Fibroblast of lung (primary cell): Measurements from ENCODE around the gene MKI67. TPM values are rescaled to one million over a fixed set of nuclear protein-coding genes. Genes with fewer than 3 reads are reported as not detected.

Source experiments
- DNase-seq, 2 donors: peaks; one replicate each; pipeline versions ENCODE4 v3.0.0 to v3.0.0-alpha.2; 2010; ENCODE audit warnings: low read depth in 2 of 2
- H2AFZ ChIP-seq: 2 replicates; pipeline ENCODE4 v1.5.1; 2012; ENCODE audit warnings: low read length, control low read depth, inconsistent platforms
- H3K27ac ChIP-seq: 2 replicates; pipeline ENCODE4 v1.5.1; 2011; ENCODE audit warnings: low read length, control low read depth; ENCODE audit not compliant: insufficient read depth
- H3K27me3 ChIP-seq: 2 replicates; pipeline ENCODE4 v1.5.1; 2011; ENCODE audit warnings: mild to moderate bottlenecking, low read length; ENCODE audit not compliant: control insufficient read depth, insufficient read depth
- H3K36me3 ChIP-seq: 2 replicates; pipeline ENCODE4 v1.5.1; 2011; ENCODE audit warnings: low read length; ENCODE audit not compliant: control insufficient read depth, insufficient read depth
- H3K4me1 ChIP-seq: 2 replicates; pipeline ENCODE4 v1.5.1; 2011; ENCODE audit warnings: low read length; ENCODE audit not compliant: control insufficient read depth, insufficient read depth; ENCODE audit errors: extremely low read depth
- H3K4me2 ChIP-seq: 2 replicates; pipeline ENCODE4 v1.5.1; 2011; ENCODE audit warnings: low read length, control low read depth; ENCODE audit not compliant: insufficient read depth; ENCODE audit errors: extremely low read depth
- H3K4me3 ChIP-seq, 4 experiments: fragments of 200-600 bp in 1 of 4; sonication (generic) in 1 of 4; replicated peaks in 1 of 4; 2 replicates each; pipeline ENCODE4 v1.5.1; 2011 to 2016; ENCODE audit warnings: low read length in 4 of 4, low read depth in 3 of 4, mild to moderate bottlenecking in 3 of 4, control low read depth in 2 of 4, inconsistent platforms in 1 of 4, mixed read lengths in 1 of 4; ENCODE audit not compliant: insufficient read depth in 1 of 4; ENCODE audit errors: control extremely low read depth in 1 of 4
- H3K79me2 ChIP-seq: 2 replicates; pipeline ENCODE4 v1.5.1; 2012; ENCODE audit warnings: mild to moderate bottlenecking, low read length, inconsistent platforms; ENCODE audit not compliant: control insufficient read depth, insufficient read depth
- H3K9ac ChIP-seq: 2 replicates; pipeline ENCODE4 v1.5.1; 2011; ENCODE audit warnings: mild to moderate bottlenecking, low read length, control low read depth; ENCODE audit not compliant: insufficient read depth
- H3K9me3 ChIP-seq: 2 replicates; pipeline ENCODE4 v1.5.1; 2012; ENCODE audit warnings: low read depth, low read length; ENCODE audit not compliant: control insufficient read depth, insufficient read depth
- H4K20me1 ChIP-seq: 2 replicates; pipeline ENCODE4 v1.5.1; 2011; ENCODE audit warnings: low read length; ENCODE audit not compliant: control insufficient read depth, insufficient read depth; ENCODE audit errors: extremely low read depth
- CTCF ChIP-seq, 2 donors: IDR thresholded peaks in 1 of 2; conservative IDR thresholded peaks in 1 of 2; 1 replicate in 1 of 2; 2 replicates in 1 of 2; pipeline ENCODE4 v1.5.1; 2011 to 2012; ENCODE audit warnings: low read length in 2 of 2, control low read depth in 1 of 2, inconsistent platforms in 1 of 2, low read depth in 1 of 2, mild to moderate bottlenecking in 1 of 2
- EZH2 ChIP-seq: IDR thresholded peaks from 2 replicates; pipeline ENCODE4 v1.5.1; 2012; ENCODE audit warnings: low read length, control low read depth, mild to moderate bottlenecking; ENCODE audit errors: missing control alignments
- polyA plus RNA-seq, 2 donors: library from polyadenylated mRNA; depleted of rRNA in 1 of 2; stranded (reverse) in 1 of 2; unstranded in 1 of 2; fragments of >200 nt; gene quantifications; 2 replicates each; pipeline ENCODE4 v1.2.1, GENCODE V29; 2011 to 2012; ENCODE audit warnings: missing spikeins in 1 of 2
- total RNA-seq: library from RNA; depleted of rRNA; stranded (reverse); fragments of >200 nt; gene quantifications from 2 replicates; pipeline ENCODE4 v1.2.1, GENCODE V29; 2014

Gene MKI67
- total and polyA plus RNA-seq, 2 donors (not counting 1 experiment from before 2014, with no cell fraction given), result 4.3 to 6.4 TPM

GRCh38 chr10:128062331-128062880 is 63.8 kb downstream of the MKI67 start:
- no peaks in the 10 kb centered on the region for H4K20me1 ChIP-seq
- H3K9ac ChIP-seq, result no peak overlapping the region
- no peak overlapping the region for H3K4me3 ChIP-seq
- DNase-seq, result no peak
- H3K27ac ChIP-seq, result no peak overlapping the region
- TF ChIP-seq EZH2 (no peak), CTCF (conservative IDR thresholded peaks at IDR 0.05 in 1 of 2, IDR thresholded peaks at IDR 0.05 in 1 of 2; ENCODE audit: low read depth in 1 of 2, low read length in 2 of 2) (no peak)
- H3K9me3 ChIP-seq, result no peaks in the 10 kb centered on the region
- H3K36me3 ChIP-seq, result no peaks in the 10 kb centered on the region
- peaks cover 5% of the 10 kb centered on the region for H3K4me1 ChIP-seq
- no peaks in the 10 kb centered on the region for H3K79me2 ChIP-seq
- no peak overlapping the region for H2AFZ ChIP-seq
- H3K4me2 ChIP-seq, result no peak overlapping the region
- H3K27me3 ChIP-seq, result no peaks in the 10 kb centered on the region

GRCh38 chr10:128061306-128062300 is 64.6 kb downstream of the MKI67 start:
- H3K79me2 ChIP-seq, result no peaks in the 10 kb centered on the region
- H3K9ac ChIP-seq, result no peak overlapping the region
- no peak overlapping the region for H3K27ac ChIP-seq
- H4K20me1 ChIP-seq, result no peaks in the 10 kb centered on the region
- no peak overlapping the region for H3K4me2 ChIP-seq
- H3K4me3 ChIP-seq, result no peak overlapping the region
- no peaks in the 10 kb centered on the region for H3K9me3 ChIP-seq
- no peak for DNase-seq
- no peaks in the 10 kb centered on the region for H3K36me3 ChIP-seq
- no peak overlapping the region for H2AFZ ChIP-seq
- peaks cover 5% of the 10 kb centered on the region for H3K4me1 ChIP-seq
- H3K27me3 ChIP-seq, result no peaks in the 10 kb centered on the region
- TF ChIP-seq EZH2, result no peak
- TF ChIP-seq CTCF (conservative IDR thresholded peaks at IDR 0.05 in 1 of 2, IDR thresholded peaks at IDR 0.05 in 1 of 2; ENCODE audit: low read depth in 1 of 2, low read length in 2 of 2), result no peak
